Neural crest cell (in vitro differentiated cells): ENCODE data around the gene PDLIM4. TPM values are rescaled to one million over a fixed set of nuclear protein-coding genes. Genes with fewer than 3 reads are reported as not detected.

ENCODE experiments used
- DNase-seq: peaks from one replicate; pipeline ENCODE4 v3.0.0; 2021; ENCODE audit warnings: low read depth, mixed read lengths, low spot score
- H3K27ac Mint-ChIP-seq: one replicate; pipeline ENCODE4 v1.8.0; 2021; ENCODE audit warnings: mild to moderate bottlenecking, mixed read lengths; ENCODE audit not compliant: unreplicated experiment
- H3K27me3 Mint-ChIP-seq: 2 replicates; pipeline ENCODE4 v1.8.0; 2021; ENCODE audit warnings: low read depth, mild to moderate bottlenecking, mixed read lengths
- H3K36me3 Mint-ChIP-seq: 2 replicates; pipeline ENCODE4 v1.8.0; 2021; ENCODE audit warnings: low read depth, mild to moderate bottlenecking, mixed read lengths
- H3K4me1 Mint-ChIP-seq: 2 replicates; pipeline ENCODE4 v1.8.0; 2021; ENCODE audit warnings: mixed read lengths
- H3K4me3 Mint-ChIP-seq: one replicate; pipeline ENCODE4 v1.8.0; 2021; ENCODE audit warnings: mild to moderate bottlenecking, mixed read lengths
- H3K9me3 Mint-ChIP-seq: 2 replicates; pipeline ENCODE4 v1.8.0; 2021; ENCODE audit warnings: mixed read lengths
- total RNA-seq: library from RNA; stranded (reverse); gene quantifications from 2 replicates; pipeline ENCODE4 v1.2.1, GENCODE V29; 2021
- TF ChIP-seq, protein P1 (sequence below): fragments of 200-600 bp; sonication (generic); conservative IDR thresholded peaks from 2 replicates; pipeline ENCODE4 v1.5.0; 2021; ENCODE audit warnings: antibody characterized with exemption, mild to moderate bottlenecking

The PDLIM4 gene
- total RNA-seq, 1 donor from 2014 or later, result 38.0 TPM

DNA sequence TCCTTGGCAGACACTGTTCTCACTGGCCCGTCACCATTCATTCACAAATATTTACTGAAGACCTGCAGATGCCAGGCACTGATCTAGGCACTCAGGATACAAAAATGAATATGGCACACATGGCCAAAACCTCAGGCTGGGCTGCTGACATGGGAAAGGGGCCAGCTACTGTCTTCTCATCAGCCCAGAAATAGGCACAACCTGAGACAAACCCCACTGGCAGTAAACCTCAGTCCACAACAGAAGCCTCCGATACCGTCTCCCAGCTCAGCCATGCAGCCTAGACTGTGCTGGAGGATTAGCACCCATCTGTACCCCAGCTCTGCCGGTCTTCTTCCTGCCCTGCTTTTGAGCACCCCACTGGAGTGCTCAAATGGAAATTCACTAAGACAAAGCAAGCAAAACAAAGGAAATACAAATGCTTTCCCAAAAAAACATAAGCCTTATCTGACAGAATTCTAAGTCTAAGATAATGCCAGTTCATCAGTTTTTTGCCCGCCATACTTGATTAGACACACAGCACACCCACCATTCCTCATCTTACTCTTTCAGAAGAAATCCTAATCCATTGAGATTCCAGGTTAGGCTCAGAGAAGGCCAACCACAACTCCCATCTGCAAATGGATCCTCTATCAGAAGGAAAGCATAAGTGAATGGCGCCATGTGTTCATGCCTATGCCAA lies 38.1 kb upstream of the PDLIM4 start:
- peaks cover 3% of the 10 kb centered on the region for H3K36me3 Mint-ChIP-seq
- H3K4me1 Mint-ChIP-seq, result no peaks in the 10 kb centered on the region
- no peak for DNase-seq
- no peak overlapping the region for H3K27ac Mint-ChIP-seq
- TF ChIP-seq, protein P1, sequence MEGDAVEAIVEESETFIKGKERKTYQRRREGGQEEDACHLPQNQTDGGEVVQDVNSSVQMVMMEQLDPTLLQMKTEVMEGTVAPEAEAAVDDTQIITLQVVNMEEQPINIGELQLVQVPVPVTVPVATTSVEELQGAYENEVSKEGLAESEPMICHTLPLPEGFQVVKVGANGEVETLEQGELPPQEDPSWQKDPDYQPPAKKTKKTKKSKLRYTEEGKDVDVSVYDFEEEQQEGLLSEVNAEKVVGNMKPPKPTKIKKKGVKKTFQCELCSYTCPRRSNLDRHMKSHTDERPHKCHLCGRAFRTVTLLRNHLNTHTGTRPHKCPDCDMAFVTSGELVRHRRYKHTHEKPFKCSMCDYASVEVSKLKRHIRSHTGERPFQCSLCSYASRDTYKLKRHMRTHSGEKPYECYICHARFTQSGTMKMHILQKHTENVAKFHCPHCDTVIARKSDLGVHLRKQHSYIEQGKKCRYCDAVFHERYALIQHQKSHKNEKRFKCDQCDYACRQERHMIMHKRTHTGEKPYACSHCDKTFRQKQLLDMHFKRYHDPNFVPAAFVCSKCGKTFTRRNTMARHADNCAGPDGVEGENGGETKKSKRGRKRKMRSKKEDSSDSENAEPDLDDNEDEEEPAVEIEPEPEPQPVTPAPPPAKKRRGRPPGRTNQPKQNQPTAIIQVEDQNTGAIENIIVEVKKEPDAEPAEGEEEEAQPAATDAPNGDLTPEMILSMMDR, result no peak
- H3K4me3 Mint-ChIP-seq, result no peak overlapping the region
- H3K9me3 Mint-ChIP-seq, result no peaks in the 10 kb centered on the region
- no peaks in the 10 kb centered on the region for H3K27me3 Mint-ChIP-seq

DNA sequence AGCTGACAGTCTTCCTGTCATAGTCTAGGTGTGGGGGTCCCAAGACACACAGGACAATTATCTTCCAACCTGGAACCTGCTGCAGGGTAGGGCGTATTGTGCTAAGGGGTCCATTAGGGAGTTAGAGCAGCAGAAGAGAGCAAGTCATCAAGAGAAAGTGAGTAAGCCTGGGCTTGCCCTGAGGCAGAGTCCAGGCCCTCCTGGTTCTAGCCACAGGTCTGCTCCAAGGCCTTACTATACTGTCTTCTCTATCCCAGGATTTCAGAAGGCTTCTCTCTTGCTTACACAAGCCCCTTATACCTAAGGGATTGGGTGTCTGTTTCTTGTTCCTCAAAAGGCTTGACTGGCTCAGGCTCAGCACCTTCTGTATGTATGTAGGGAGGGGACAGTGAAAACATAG lies 37.5 kb upstream of the PDLIM4 start:
- H3K27me3 Mint-ChIP-seq, result no peaks in the 10 kb centered on the region
- TF ChIP-seq, protein P1, result no peak
- no peak for DNase-seq
- H3K4me1 Mint-ChIP-seq, result no peaks in the 10 kb centered on the region
- peaks cover 3% of the 10 kb centered on the region for H3K36me3 Mint-ChIP-seq
- no peaks in the 10 kb centered on the region for H3K9me3 Mint-ChIP-seq
- H3K4me3 Mint-ChIP-seq, result no peak overlapping the region
- H3K27ac Mint-ChIP-seq, result no peak overlapping the region

GRCh38 chr5:132220491-132220890 lies 37.0 kb upstream of the PDLIM4 start:
- peaks cover 3% of the 10 kb centered on the region for H3K36me3 Mint-ChIP-seq
- H3K9me3 Mint-ChIP-seq, result no peaks in the 10 kb centered on the region
- H3K27ac Mint-ChIP-seq, result no peak overlapping the region
- DNase-seq, result no peak
- peaks cover 3% of the 10 kb centered on the region for H3K27me3 Mint-ChIP-seq
- no peak overlapping the region for H3K4me3 Mint-ChIP-seq
- TF ChIP-seq, protein P1, result no peak
- H3K4me1 Mint-ChIP-seq, result no peaks in the 10 kb centered on the region

- H3K27ac Mint-ChIP-seq, result no peak overlapping the region
- TF ChIP-seq, protein P1, result no peak
- peaks cover 17% of the 10 kb centered on the region for H3K27me3 Mint-ChIP-seq
- no peaks in the 10 kb centered on the region for H3K9me3 Mint-ChIP-seq
- no peaks in the 10 kb centered on the region for H3K36me3 Mint-ChIP-seq
- H3K4me3 Mint-ChIP-seq, result no peak overlapping the region
- peaks cover 3% of the 10 kb centered on the region for H3K4me1 Mint-ChIP-seq
- no peak for DNase-seq
Observed at GRCh38 chr5:132221781-132222648, 35.5 kb upstream of the PDLIM4 start.

DNA sequence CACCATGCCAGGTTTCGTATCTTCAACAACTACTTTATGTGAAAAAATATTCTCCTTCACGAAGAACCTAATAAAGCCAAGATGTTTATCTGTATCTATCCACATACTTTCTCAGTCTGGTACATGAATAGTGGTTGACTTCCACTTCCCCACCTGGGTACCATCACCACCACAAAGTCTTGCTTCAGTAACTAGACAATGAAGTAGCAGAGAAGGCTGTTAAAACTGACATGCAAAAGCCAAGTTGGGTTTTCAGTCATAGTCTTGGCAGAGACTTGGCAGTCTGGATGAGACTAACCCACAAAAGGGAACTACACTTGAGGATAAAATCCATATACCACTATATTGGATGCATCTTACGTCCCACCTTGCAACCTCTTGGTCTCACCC lies 34.9 kb upstream of the PDLIM4 start:
- Mint-ChIP-seq H3K9me3 (no peaks in the 10 kb centered on the region), H3K36me3 (no peaks in the 10 kb centered on the region), H3K27ac (no peak overlapping the region), H3K4me3 (no peak overlapping the region), H3K4me1 (peaks cover 5% of the 10 kb centered on the region), H3K27me3 (peaks cover 19% of the 10 kb centered on the region)
- DNase-seq, result no peak
- TF ChIP-seq, protein P1, result no peak
